ENCODE data around the gene PKD2L1.

GRCh38 chr10:100345570-100346330 lies 15.7 kb upstream of the PKD2L1 start:
- TF ChIP-seq CTCF (IDR thresholded peaks at IDR 0.05) (no peak), EP300 (IDR thresholded peaks at IDR 0.05) (no peak), POLR2A (IDR thresholded peaks at IDR 0.05) (no peak)
